GM13977 (cell line): Measurements from ENCODE around the gene PPP2R2B.

Experiments
- DNase-seq: peaks from one replicate; pipeline ENCODE4 v3.0.0; 2012; ENCODE audit warnings: low spot score
- in situ Hi-C: fragments of 300-500 bp; cut with MboI; formaldehyde crosslinking; loops from one replicate; pipeline ENCODE4 v1.12.0; 2022; ENCODE audit warnings: low sequenced_read_pairs, low pct_unique_long_range_greater_than_20kb, mixed read lengths, inconsistent platforms; ENCODE audit not compliant: unreplicated experiment
- TF ChIP-seq, protein P1 (sequence below): IDR thresholded peaks from 2 replicates; pipeline ENCODE4 v1.5.1; 2012; ENCODE audit warnings: mild to moderate bottlenecking, control low read depth; ENCODE audit not compliant: insufficient read depth; ENCODE audit errors: extremely low read depth, missing control alignments

Gene PPP2R2B

DNA sequence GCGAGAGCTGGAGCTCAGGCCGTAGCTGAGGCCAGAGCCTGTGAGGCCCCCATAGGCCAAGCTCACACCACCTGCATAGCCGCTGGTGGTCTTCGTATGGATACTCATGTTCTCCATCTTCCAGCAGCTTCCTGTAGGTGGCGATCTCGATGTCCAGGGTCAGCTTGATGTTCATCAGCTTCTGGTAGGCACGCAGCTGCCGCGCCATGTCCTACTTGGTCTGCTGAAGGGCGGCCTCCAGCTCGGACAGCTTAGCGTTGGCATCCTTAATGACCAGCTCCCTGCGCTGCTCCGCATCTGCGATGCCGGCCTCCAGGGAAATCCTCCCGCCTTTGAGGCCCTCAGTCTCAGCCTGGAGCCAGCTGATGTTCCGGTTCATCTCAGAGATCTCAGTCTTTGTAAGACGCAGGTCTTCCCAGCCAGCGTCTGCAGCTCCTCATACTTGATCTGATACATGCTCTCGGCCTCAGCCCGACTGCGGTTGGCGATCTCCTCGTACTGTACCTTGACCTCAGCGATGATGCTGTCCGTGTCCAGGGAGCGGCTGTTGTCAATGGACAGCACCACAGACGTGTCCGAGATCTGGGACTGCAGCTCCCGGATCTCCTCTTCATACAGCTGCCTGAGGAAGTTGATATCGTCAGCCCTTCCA lies 172.1 kb downstream of the PPP2R2B start:
- in situ Hi-C loops: no loop called here
- no peak for DNase-seq
- TF ChIP-seq, protein P1, sequence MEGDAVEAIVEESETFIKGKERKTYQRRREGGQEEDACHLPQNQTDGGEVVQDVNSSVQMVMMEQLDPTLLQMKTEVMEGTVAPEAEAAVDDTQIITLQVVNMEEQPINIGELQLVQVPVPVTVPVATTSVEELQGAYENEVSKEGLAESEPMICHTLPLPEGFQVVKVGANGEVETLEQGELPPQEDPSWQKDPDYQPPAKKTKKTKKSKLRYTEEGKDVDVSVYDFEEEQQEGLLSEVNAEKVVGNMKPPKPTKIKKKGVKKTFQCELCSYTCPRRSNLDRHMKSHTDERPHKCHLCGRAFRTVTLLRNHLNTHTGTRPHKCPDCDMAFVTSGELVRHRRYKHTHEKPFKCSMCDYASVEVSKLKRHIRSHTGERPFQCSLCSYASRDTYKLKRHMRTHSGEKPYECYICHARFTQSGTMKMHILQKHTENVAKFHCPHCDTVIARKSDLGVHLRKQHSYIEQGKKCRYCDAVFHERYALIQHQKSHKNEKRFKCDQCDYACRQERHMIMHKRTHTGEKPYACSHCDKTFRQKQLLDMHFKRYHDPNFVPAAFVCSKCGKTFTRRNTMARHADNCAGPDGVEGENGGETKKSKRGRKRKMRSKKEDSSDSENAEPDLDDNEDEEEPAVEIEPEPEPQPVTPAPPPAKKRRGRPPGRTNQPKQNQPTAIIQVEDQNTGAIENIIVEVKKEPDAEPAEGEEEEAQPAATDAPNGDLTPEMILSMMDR: no peak

DNA sequence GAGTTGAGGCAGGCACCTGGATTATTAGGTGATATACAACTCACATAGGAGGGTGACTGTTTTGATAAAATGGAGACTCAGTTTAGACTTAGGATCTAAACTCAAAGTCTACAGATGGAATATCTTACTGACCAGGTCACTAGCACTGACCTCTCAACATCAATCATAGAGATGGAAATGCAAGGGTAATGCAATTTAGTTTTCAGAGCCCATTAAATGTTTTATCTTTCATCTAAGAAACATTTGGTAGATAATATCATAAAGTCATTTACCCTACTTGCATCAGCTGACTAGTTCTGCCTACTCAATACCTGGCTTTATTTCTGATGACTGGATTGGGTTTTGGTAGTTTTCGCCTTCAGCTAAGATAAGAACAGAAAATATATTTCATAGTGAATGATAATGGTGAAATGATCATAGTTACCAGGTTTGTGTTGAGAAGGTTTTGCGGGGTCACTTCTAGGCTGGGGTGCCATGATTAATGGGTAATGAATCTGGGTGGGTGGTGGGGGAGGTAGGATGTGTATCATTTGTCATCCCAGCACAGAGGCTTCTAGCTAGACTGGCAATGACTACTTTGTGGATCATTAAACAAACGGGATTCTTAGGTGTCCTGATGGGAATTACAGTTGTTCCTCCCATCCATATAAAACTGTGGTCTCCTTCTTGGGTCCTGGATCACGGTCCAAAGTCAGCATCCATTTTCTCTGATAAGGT lies 173.4 kb downstream of the PPP2R2B start:
- in situ Hi-C loops: no loop called here
- no peak for DNase-seq
- TF ChIP-seq, protein P1: no peak

DNA sequence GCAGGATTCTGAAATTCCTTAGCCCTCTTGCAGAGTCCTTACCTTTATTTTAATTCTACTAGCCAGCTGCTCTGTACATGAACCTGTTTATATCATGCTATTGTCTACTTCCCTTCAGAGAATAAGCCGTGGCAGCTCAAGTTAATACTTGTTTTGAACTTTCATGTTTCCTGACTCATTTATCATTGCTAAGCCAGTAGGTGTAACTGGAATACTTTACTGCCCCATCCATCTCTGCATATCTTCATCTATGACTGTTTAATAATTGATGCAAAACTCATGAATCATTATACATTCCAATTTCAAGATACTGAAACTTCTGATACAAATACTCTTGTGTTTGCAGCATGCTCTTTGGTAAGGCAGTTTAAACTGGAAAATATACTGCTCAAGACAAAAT lies 174.7 kb downstream of the PPP2R2B start:
- in situ Hi-C loops: no loop called here
- TF ChIP-seq, protein P1: no peak
- no peak for DNase-seq

DNA sequence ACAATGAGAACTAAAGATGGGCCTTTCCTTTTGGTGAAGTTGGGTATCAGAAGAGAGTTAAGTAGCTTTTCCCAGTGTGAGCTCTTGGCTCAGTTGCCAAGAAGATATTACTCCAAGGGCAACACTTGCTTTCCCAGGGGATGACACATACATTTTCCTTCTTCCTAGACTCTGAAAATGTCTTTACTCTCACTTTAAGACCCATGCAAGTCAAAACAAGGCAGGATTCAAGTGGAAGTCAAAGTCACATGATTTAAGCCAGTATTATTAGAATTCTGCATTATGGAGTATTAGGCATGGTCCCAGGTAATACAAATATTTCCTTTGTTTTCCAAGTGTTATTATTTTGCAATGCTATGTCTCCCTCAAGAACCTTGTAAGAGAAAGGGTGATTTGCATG lies 175.1 kb downstream of the PPP2R2B start:
- DNase-seq: no peak
- TF ChIP-seq, protein P1: no peak
- in situ Hi-C loops: no loop called here

DNA sequence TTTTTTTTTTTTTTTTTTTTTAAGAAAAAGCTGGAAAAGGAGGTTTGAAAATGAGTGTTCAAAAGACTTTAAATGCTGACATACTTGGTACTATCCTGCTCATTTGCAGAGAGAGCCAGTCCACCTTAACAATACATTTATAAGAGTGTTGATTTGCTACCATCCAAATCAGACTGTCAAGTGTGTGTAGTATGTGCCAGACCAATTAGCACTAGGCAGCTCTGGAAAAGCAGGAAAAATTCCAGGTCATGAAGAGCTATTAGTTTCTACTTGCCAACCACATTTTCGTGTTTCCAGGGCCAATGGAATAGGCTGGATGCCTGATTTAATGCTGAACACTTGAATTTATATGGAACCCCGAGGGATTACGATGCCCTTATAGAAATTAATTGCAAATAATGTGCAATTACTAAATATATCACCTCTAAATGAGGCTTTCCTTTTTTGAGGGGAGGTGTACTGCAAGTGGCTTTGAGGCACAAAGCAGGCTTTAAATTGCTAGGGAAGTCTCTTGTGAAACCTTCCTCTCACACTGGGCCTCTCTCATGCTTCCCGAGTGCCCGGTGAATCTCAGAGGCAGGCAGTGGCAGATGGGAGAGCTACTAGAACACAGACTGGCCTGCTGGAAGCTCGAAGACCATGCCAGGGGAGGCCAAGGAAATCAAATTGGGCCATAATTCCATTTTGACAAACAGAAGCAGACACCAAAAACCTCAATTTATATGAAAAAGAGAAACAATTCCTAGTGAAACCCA lies 178.7 kb downstream of the PPP2R2B start:
- TF ChIP-seq, protein P1: no peak
- in situ Hi-C loops: no loop called here
- DNase-seq: no peak

DNA sequence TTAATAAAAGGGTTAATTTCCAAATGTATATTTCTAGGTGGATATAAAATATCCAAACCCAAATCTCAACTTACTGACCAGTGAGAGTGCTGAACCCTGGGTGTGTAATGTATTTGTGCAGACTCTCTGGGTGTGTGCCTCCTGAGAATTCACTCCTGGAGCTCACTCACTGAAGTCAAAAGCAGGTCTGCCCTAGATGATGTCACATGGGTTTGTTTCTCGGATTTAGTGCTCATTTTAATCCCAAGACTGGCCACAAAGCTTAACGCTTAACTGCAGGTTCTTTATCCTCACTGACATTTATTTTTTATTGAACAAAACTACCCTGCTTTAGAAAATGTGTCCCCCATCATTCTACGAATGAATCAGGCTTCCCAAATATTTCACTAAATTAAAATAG lies 179.4 kb downstream of the PPP2R2B start:
- no peak for DNase-seq
- in situ Hi-C loops: no loop called here
- TF ChIP-seq, protein P1: no peak
